Ovary (tissue), 9 donors: ENCODE measurements around the gene LRP1B. TPM values are rescaled to one million over a fixed set of nuclear protein-coding genes. Genes with fewer than 3 reads are reported as not detected.

Experiments used
- DNase-seq, 5 donors: peaks; one replicate each; pipeline ENCODE4 v3.0.0-alpha.2; 2019 to 2020
- H3K27ac ChIP-seq, 2 donors: fragments of 200-600 bp; one replicate each; pipeline versions ENCODE4 v1.5.1 to v1.8.0; 2019 to 2022
- H3K27me3 ChIP-seq: fragments of 200-600 bp; one replicate; pipeline ENCODE4 v1.8.0; 2022
- H3K36me3 ChIP-seq: fragments of 200-600 bp; sonication (generic); one replicate; pipeline ENCODE4 v1.5.1; 2019
- H3K4me1 ChIP-seq: one replicate; pipeline ENCODE4 v1.8.1; 2013; ENCODE audit warnings: mild to moderate bottlenecking, moderate library complexity; ENCODE audit not compliant: insufficient read depth
- H3K4me3 ChIP-seq: fragments of 200-600 bp; sonication (generic); one replicate; pipeline ENCODE4 v1.5.1; 2017
- H3K9me3 ChIP-seq, 2 donors: fragments of 200-600 bp in 1 of 2; sonication (generic) in 1 of 2; one replicate each; pipeline versions ENCODE4 v1.5.1 to v1.8.1; 2013 to 2019; ENCODE audit warnings: mild to moderate bottlenecking in 1 of 2, moderate library complexity in 1 of 2
- CTCF ChIP-seq, 3 donors: fragments of 450-650 bp in 2 of 3; fragments of 200-600 bp in 1 of 3; IDR thresholded peaks; one replicate each; pipeline versions ENCODE4 v1.5.1 to v1.8.0; 2016 to 2022; ENCODE audit warnings: antibody characterized with exemption in 3 of 3, mild to moderate bottlenecking in 1 of 3
- EP300 ChIP-seq: sonication (generic); formaldehyde crosslinking; IDR thresholded peaks from one replicate; pipeline ENCODE4 v1.6.1; 2017; ENCODE audit warnings: antibody characterized with exemption
- POLR2A ChIP-seq: fragments of 450-650 bp; IDR thresholded peaks from one replicate; pipeline ENCODE4 v1.6.1; 2017; ENCODE audit warnings: antibody characterized with exemption, mild to moderate bottlenecking, moderate library complexity
- WGBS, 3 donors: extraction: QIAGEN DNeasy Blood & Tissue Kit in 1 of 3; methylation state at CpG; one replicate each; pipeline versions ENCODE4 v1.1.5 to v1.1.7; 2013 to 2017; 5-methylcytosine and 5-hydroxymethylcytosine counted together
- intact Hi-C, 4 donors: fragments of 100-400 bp; cut with DNase I; formaldehyde crosslinking; loops; one replicate each; pipeline versions ENCODE4 v1.11.0 to v1.15.1; 2022 to 2023
- polyA plus RNA-seq, 2 donors: library from polyadenylated mRNA; stranded (reverse); fragments of 200-250 nt in 1 of 2; fragments of 350-450 nt in 1 of 2; fragmentation: Illumina TruSeq in 1 of 2; extraction: RNeasy Lipid Tissue Mini Kit (QIAGEN cat#74804) in 1 of 2; gene quantifications; one replicate each; pipeline ENCODE4 v1.2.3, GENCODE V29; 2013 to 2014
- total RNA-seq, 7 donors: library from RNA; depleted of rRNA in 2 of 7; stranded (reverse); fragments of >200 nt in 2 of 7; fragmentation: NEBNext Ultra II Directional in 3 of 7; extraction: Animal tissue kit (Norgen Biotek cat#: 25700) in 3 of 7; gene quantifications; one replicate each; pipeline versions ENCODE4 v1.1.0 to v1.2.4, GENCODE V29; 2016 to 2023
- donor health status: DM: no; HTN: no; CAD: no; lungs with moderate emphysema.
- donor health status: DM: no; HTN: no; CAD: no.
- donor health status: Bipolar disorder and iron deficiency.
- donor health status: DM: yes; HTN: yes; CAD: no.
- donor health status: DM: no; HTN: no; CAD: no.
- donor health status: DM: yes; HTN: yes; CAD: no.

LRP1B gene
- total and polyA plus RNA-seq, 9 donors = 0.08 to 2.6 (median 0.37) TPM

- DNase-seq = no peak
- Histone ChIP-seq H3K36me3 (no peaks in the 10 kb centered on the region), H3K9me3 (no peaks in the 10 kb centered on the region), H3K4me1 (no peaks in the 10 kb centered on the region), H3K27me3 (no peaks in the 10 kb centered on the region), H3K27ac (no peak overlapping the region), H3K4me3 (no peak overlapping the region)
- intact Hi-C loops = no loop called here
- TF ChIP-seq EP300 = no peak
- no peak for TF ChIP-seq CTCF (IDR thresholded peaks at IDR 0.05)
- no peak for TF ChIP-seq POLR2A
- WGBS, 3 donors = 12 to 26% (median 15%) methylated on average over 2 of the region's 2 CpGs
Observed at GRCh38 chr2:140205093-140205492, 1925.7 kb downstream of the LRP1B start.

DNA sequence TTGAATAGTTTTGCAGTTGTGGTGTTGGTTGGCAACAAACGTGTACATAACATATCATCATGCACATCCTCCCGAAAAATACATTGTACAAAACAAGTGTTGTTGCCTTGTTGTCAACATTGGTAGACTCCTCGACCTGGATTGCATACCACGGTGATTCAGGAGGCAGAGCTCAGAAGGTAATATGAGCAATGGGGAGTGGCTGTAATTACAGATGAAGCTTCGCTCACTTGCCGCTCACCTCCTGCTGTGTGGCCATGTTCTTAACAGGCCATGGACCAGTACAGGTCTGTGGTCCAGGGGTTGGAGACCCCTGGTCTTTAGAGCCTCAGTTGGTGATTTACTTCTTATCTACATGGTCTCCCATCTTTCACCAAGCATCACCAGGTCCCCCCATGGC is 1927.5 kb downstream of the LRP1B start:
- Histone ChIP-seq H3K36me3 (no peaks in the 10 kb centered on the region), H3K27me3 (no peaks in the 10 kb centered on the region), H3K4me1 (no peaks in the 10 kb centered on the region), H3K4me3 (no peak overlapping the region), H3K9me3 (no peaks in the 10 kb centered on the region), H3K27ac (no peak overlapping the region)
- intact Hi-C loops = no loop called here
- no peak for TF ChIP-seq CTCF (IDR thresholded peaks at IDR 0.05)
- TF ChIP-seq EP300 = no peak
- no peak for TF ChIP-seq POLR2A
- 91 to 95% (median 95%) methylated on average over 6 of the region's 6 CpGs for WGBS, 3 donors
- DNase-seq = no peak

DNA sequence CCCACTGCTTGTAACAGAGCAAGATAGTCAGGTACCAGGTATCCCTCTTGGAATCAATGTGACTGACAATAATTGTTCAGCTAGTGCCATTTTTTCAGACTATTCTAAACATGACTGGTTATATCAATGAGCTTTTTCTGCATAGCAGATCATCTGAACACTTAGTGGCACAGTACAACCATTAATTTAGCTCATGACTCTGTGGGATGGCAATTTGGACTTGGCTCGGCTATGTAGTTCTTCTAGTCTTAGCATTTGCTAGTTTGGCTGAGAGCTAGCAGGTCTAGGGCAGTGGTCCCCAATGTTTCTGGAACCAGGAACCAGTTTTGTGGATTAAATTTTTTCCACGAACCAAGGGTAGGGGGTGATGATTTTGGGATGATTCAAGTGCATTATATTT is 1929.2 kb downstream of the LRP1B start:
- Histone ChIP-seq H3K27ac (no peak overlapping the region), H3K4me3 (no peak overlapping the region), H3K36me3 (no peaks in the 10 kb centered on the region), H3K4me1 (no peaks in the 10 kb centered on the region), H3K27me3 (no peaks in the 10 kb centered on the region), H3K9me3 (no peaks in the 10 kb centered on the region)
- no peak for DNase-seq
- WGBS, 3 donors = 81 to 96% (median 88%) methylated on average over 2 of the region's 2 CpGs
- intact Hi-C loops = no loop called here
- TF ChIP-seq POLR2A (no peak), CTCF (IDR thresholded peaks at IDR 0.05) (no peak), EP300 (no peak)

DNA sequence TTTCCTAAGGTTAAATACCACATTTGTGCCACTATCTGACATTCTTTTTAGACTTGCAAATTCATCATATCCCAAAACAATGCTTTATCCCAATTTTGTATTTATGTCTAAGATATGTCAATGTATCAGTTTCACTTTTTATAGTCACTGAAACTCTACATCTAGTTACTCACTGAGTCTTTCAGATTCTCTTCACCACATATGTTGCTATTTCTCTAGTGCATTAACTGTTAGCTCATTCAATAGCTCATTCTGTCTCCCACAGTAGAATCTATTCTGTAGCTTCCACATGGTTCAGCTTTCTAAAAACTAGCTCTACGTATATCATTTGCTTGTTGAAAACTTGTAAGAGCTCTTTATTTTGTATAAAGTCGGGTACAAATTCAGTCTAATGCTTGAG is 1930.1 kb downstream of the LRP1B start:
- Histone ChIP-seq H3K27ac (no peak overlapping the region), H3K4me3 (no peak overlapping the region), H3K9me3 (no peaks in the 10 kb centered on the region), H3K27me3 (no peaks in the 10 kb centered on the region), H3K4me1 (no peaks in the 10 kb centered on the region), H3K36me3 (no peaks in the 10 kb centered on the region)
- 35 to 72% (median 61%) methylated on average over 2 of the region's 2 CpGs for WGBS, 3 donors
- no peak for DNase-seq
- no peak for TF ChIP-seq EP300
- no peak for TF ChIP-seq POLR2A
- no peak for TF ChIP-seq CTCF (IDR thresholded peaks at IDR 0.05)
- intact Hi-C loops = no loop called here

- Histone ChIP-seq H3K27me3 (no peaks in the 10 kb centered on the region), H3K36me3 (no peaks in the 10 kb centered on the region), H3K27ac (no peak overlapping the region), H3K4me3 (no peak overlapping the region), H3K4me1 (no peaks in the 10 kb centered on the region), H3K9me3 (no peaks in the 10 kb centered on the region)
- intact Hi-C loops = no loop called here
- 38 to 70% (median 41%) methylated on average over 1 of the region's 1 CpG for WGBS, 3 donors
- TF ChIP-seq EP300 (no peak), CTCF (IDR thresholded peaks at IDR 0.05) (no peak), POLR2A (no peak)
- no peak for DNase-seq
Observed at GRCh38 chr2:140200307-140200706, 1930.5 kb downstream of the LRP1B start.
